ENCODE measurements around the gene ATP6V0C. TPM values are rescaled to one million over a fixed set of nuclear protein-coding genes. Genes with fewer than 3 reads are reported as not detected.

Gene ATP6V0C
- polyA plus RNA-seq, 3 donors, result 176 to 310 (median 187) TPM

DNA sequence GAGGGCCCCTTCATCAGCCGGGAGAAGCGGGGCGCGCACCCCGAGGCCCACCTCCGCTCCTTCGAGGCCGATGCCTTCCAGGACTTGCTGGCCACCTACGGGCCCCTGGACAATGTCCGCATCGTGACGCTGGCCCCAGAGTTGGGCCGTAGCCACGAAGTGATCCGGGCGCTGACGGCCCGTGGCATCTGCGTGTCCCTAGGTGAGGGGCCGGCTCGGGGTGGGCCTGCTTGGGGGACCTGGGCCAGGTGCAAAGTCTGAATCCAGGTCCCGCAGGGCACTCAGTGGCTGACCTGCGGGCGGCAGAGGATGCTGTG lies 14.0 kb downstream of the ATP6V0C start:
- peaks cover 65 to 77% of the 10 kb centered on the region in 2 donors for H3K36me3 ChIP-seq (replicated peaks in 1 of 2; ENCODE audit: control insufficient read depth in 1 of 2, insufficient read depth in 2 of 2, low read length in 2 of 2)
- intact Hi-C loops (cut with micrococcal nuclease), result no loop called here
- Mint-ChIP-seq H3K4me3 (no peak overlapping the region), H3K27ac (no peak overlapping the region), H3K36me3 (peaks cover 52 to 71% of the 10 kb centered on the region in 2 donors), H3K27me3 (ENCODE audit: low read depth in 3 of 3) (peaks cover 0 to 2% (median 0%) of the 10 kb centered on the region in 3 donors), H3K4me1 (peaks cover 21% of the 10 kb centered on the region), H3K9me3 (peaks cover 0 to 2% (median 0%) of the 10 kb centered on the region in 7 donors)
- no peak overlapping the region for H3K9ac ChIP-seq (ENCODE audit: insufficient read depth, low read length, poor library complexity, severe bottlenecking)
- no peak overlapping the region for H3K4me2 ChIP-seq (replicated peaks; ENCODE audit: extremely low read depth, low read length, poor library complexity, severe bottlenecking)
- H3K4me1 ChIP-seq (ENCODE audit: control insufficient read depth in 1 of 2, insufficient read depth in 2 of 2, low read length in 2 of 2), result peaks cover 17 to 29% of the 10 kb centered on the region in 2 donors
- H2AFZ ChIP-seq (ENCODE audit: insufficient read depth, low read depth, low read length, poor library complexity, severe bottlenecking), result no peak overlapping the region
- 96% methylated on average over 24 of the region's 24 CpGs for whole genome bisulfite sequencing (ENCODE audit: insufficient coverage)
- TF ChIP-seq, protein P1, sequence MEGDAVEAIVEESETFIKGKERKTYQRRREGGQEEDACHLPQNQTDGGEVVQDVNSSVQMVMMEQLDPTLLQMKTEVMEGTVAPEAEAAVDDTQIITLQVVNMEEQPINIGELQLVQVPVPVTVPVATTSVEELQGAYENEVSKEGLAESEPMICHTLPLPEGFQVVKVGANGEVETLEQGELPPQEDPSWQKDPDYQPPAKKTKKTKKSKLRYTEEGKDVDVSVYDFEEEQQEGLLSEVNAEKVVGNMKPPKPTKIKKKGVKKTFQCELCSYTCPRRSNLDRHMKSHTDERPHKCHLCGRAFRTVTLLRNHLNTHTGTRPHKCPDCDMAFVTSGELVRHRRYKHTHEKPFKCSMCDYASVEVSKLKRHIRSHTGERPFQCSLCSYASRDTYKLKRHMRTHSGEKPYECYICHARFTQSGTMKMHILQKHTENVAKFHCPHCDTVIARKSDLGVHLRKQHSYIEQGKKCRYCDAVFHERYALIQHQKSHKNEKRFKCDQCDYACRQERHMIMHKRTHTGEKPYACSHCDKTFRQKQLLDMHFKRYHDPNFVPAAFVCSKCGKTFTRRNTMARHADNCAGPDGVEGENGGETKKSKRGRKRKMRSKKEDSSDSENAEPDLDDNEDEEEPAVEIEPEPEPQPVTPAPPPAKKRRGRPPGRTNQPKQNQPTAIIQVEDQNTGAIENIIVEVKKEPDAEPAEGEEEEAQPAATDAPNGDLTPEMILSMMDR (IDR thresholded peaks at IDR 0.05), result no peak
- peaks cover 22% of the 10 kb centered on the region for H3K79me2 ChIP-seq (ENCODE audit: insufficient read depth, low read length)
- no peaks in the 10 kb centered on the region for H3K9me3 ChIP-seq (replicated peaks in 1 of 2; ENCODE audit: control insufficient read depth in 1 of 2, insufficient read depth in 1 of 2, low read length in 2 of 2)
- H3K4me3 ChIP-seq (replicated peaks in 1 of 3; ENCODE audit: low read depth in 2 of 3, low read length in 3 of 3), result no peak overlapping the region
- no peak overlapping the region for H3K27ac ChIP-seq (ENCODE audit: low read depth in 1 of 2, low read length in 2 of 2)
- no peaks in the 10 kb centered on the region for H3K27me3 ChIP-seq (ENCODE audit: control insufficient read depth in 2 of 2, insufficient read depth in 2 of 2, low read length in 2 of 2)
- H4K20me1 ChIP-seq (ENCODE audit: insufficient read depth, low read length), result peaks cover 79% of the 10 kb centered on the region
- no peak for DNase-seq

DNA sequence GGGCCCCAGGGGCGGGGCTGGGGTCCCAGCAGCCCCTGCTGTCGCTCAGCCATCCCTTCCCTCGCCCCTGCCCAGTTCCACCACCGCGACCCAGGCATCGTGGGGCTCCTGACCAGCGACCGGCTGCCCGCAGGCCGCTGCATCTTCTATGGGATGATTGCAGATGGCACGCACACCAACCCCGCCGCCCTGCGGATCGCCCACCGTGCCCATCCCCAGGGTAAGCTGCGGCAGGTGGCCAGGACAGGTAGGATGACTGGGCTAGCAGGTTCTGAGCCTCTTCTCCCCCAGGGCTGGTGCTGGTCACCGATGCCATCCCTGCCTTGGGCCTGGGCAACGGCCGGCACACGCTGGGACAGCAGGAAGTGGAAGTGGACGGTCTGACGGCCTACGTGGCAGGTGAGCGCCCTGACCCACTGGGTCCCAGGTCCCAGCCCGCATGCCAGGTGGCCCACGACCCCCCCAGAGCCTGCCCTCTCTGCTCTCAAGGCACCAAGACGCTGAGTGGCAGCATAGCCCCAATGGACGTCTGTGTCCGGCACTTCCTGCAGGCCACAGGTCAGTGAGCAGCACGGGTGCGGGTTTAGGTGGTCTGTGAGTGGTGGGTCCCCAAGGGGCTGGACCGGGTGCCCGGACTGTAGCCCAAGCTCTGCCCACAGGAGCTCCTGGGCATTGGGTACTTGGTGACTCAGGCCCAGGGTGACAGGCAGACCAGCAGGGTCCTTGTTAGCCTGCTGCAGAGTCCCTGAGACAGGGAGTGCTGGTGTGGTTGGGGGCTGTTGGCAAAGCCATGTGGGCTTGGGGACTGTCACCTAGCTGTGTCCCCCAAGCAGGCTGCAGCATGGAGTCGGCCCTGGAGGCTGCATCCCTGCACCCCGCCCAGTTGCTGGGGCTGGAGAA lies 14.7 kb downstream of the ATP6V0C start:
- H3K4me3 ChIP-seq (replicated peaks in 1 of 3; ENCODE audit: low read depth in 2 of 3, low read length in 3 of 3), result no peak overlapping the region
- H4K20me1 ChIP-seq (ENCODE audit: insufficient read depth, low read length), result peaks cover 73% of the 10 kb centered on the region
- H3K9me3 Mint-ChIP-seq, result peaks cover 0 to 2% (median 0%) of the 10 kb centered on the region in 7 donors
- H3K36me3 Mint-ChIP-seq, result peaks cover 49 to 64% of the 10 kb centered on the region in 2 donors
- peaks cover 21% of the 10 kb centered on the region for H3K79me2 ChIP-seq (ENCODE audit: insufficient read depth, low read length)
- intact Hi-C loops (cut with micrococcal nuclease), result no loop called here
- H3K9me3 ChIP-seq (replicated peaks in 1 of 2; ENCODE audit: control insufficient read depth in 1 of 2, insufficient read depth in 1 of 2, low read length in 2 of 2), result no peaks in the 10 kb centered on the region
- no peak overlapping the region for H3K27ac ChIP-seq (ENCODE audit: low read depth in 1 of 2, low read length in 2 of 2)
- TF ChIP-seq, protein P1 (IDR thresholded peaks at IDR 0.05), result no peak
- no peak overlapping the region for H3K9ac ChIP-seq (ENCODE audit: insufficient read depth, low read length, poor library complexity, severe bottlenecking)
- DNase-seq, result no peak
- H3K27me3 ChIP-seq (ENCODE audit: control insufficient read depth in 2 of 2, insufficient read depth in 2 of 2, low read length in 2 of 2), result no peaks in the 10 kb centered on the region
- H3K4me3 Mint-ChIP-seq, result no peak overlapping the region
- H3K4me1 Mint-ChIP-seq, result peaks cover 24% of the 10 kb centered on the region
- H3K36me3 ChIP-seq (replicated peaks in 1 of 2; ENCODE audit: control insufficient read depth in 1 of 2, insufficient read depth in 2 of 2, low read length in 2 of 2), result peaks cover 59 to 70% of the 10 kb centered on the region in 2 donors
- 96% methylated on average over 33 of the region's 36 CpGs for WGBS (ENCODE audit: insufficient coverage)
- peaks cover 23 to 36% of the 10 kb centered on the region in 2 donors for H3K4me1 ChIP-seq (ENCODE audit: control insufficient read depth in 1 of 2, insufficient read depth in 2 of 2, low read length in 2 of 2)
- H2AFZ ChIP-seq (ENCODE audit: insufficient read depth, low read depth, low read length, poor library complexity, severe bottlenecking), result no peak overlapping the region
- no peak overlapping the region for H3K27ac Mint-ChIP-seq
- no peak overlapping the region for H3K4me2 ChIP-seq (replicated peaks; ENCODE audit: extremely low read depth, low read length, poor library complexity, severe bottlenecking)
- H3K27me3 Mint-ChIP-seq (ENCODE audit: low read depth in 3 of 3), result peaks cover 0 to 2% (median 0%) of the 10 kb centered on the region in 3 donors

Data from CD14-positive monocyte (primary cell).